K562 (cell line): ENCODE results near the gene NET1. TPM values are rescaled to one million over a fixed set of nuclear protein-coding genes. Genes with fewer than 3 reads are reported as not detected.
A peak's percentile ranks its signal among the peaks of the same experiment; 100 is the strongest.

Experiments used
- ATAC-seq: fragments of 200-7000 bp; cut with Tn5 transposase; 3 replicates; pipeline ENCODE4 v1.9.1; 2020; ENCODE audit warnings: moderate library complexity
- BruUV-seq: library from RNA; stranded (reverse); fragments of 400-500 nt; replicated peaks from 2 replicates; lab custom pipeline; 2021; lab: Mats Ljungman, UMichigan
- CTCF ChIA-PET: fragments of 300-600 bp; formaldehyde crosslinking; extraction: SDS; loops from one replicate; lab custom pipeline; 2021; ENCODE audit warnings: low intra/inter-chr PET ratio; lab: Yijun Ruan, JAX
- POLR2A ChIA-PET: fragments of 300-600, 350-650 bp; sonication (Branson Sonifier 250); formaldehyde crosslinking; extraction: SDS; loops from one replicate; lab custom pipeline; 2021; ENCODE audit warnings: antibody characterized with exemption, inconsistent platforms; lab: Yijun Ruan, JAX
- DNase-seq, 4 experiments: peaks; one replicate each; pipeline versions ENCODE4 v3.0.0 to v3.0.0-alpha.2; 2011 to 2018; ENCODE audit warnings: low spot score in 3 of 4, mixed read lengths in 3 of 4; ENCODE audit errors: extremely low read depth in 1 of 4
- FAIRE-seq: peaks from 2 replicates; lab custom pipeline; 2011; peaks lifted over from hg19 to GRCh38; lab: Jason Lieb, UNC
- H2AFZ ChIP-seq: 2 replicates; pipeline ENCODE4 v1.6.0; 2011; ENCODE audit warnings: low read depth, low read length, control low read depth, inconsistent platforms
- H3K27ac ChIP-seq: fragments of 200-600 bp; 3 replicates; pipeline ENCODE4 v1.8.0; 2011; ENCODE audit warnings: low read depth, mild to moderate bottlenecking, control low read depth, inconsistent platforms, low read length, moderate library complexity, mixed read lengths; ENCODE audit errors: extremely low read depth
- H3K27me3 ChIP-seq, 2 experiments: fragments of 300-600 bp in 1 of 2; 2 replicates in 1 of 2; 3 replicates in 1 of 2; pipeline versions ENCODE4 v1.6.0 to v1.8.0; 2011; ENCODE audit warnings: inconsistent platforms in 2 of 2, low read length in 2 of 2, mild to moderate bottlenecking in 1 of 2, mixed read lengths in 1 of 2, moderate library complexity in 1 of 2; ENCODE audit not compliant: control insufficient read depth in 2 of 2, insufficient read depth in 2 of 2
- H3K36me3 ChIP-seq: fragments of 300-600 bp; 3 replicates; pipeline ENCODE4 v1.8.0; 2011; ENCODE audit warnings: mild to moderate bottlenecking, low read length, inconsistent platforms; ENCODE audit not compliant: control insufficient read depth, insufficient read depth
- H3K4me1 ChIP-seq, 2 experiments: fragments of 200-600 bp in 1 of 2; replicated peaks in 1 of 2; 2 replicates in 1 of 2; 3 replicates in 1 of 2; pipeline versions ENCODE4 v1.5.1 to v1.8.0; 2011; ENCODE audit warnings: inconsistent platforms in 2 of 2, low read length in 2 of 2, mild to moderate bottlenecking in 1 of 2, mixed read lengths in 1 of 2, moderate library complexity in 1 of 2; ENCODE audit not compliant: control insufficient read depth in 2 of 2, insufficient read depth in 2 of 2
- H3K4me2 ChIP-seq: 2 replicates; pipeline ENCODE4 v1.6.1; 2011; ENCODE audit warnings: low read length, control low read depth, inconsistent platforms, mixed read lengths; ENCODE audit not compliant: insufficient read depth
- H3K4me3 ChIP-seq: fragments of 200-600 bp; sonication (generic), shearing (Covaris generic); 2 replicates; pipeline ENCODE4 v1.5.1; 2016; ENCODE audit warnings: control low read depth, inconsistent platforms
- H3K79me2 ChIP-seq: fragments of 200-600 bp; 3 replicates; pipeline ENCODE4 v1.8.0; 2011; ENCODE audit warnings: low read length, inconsistent platforms; ENCODE audit not compliant: control insufficient read depth, insufficient read depth
- H3K9ac ChIP-seq, 2 experiments: 2 replicates each; pipeline versions ENCODE4 v1.6.0 to v1.6.1; 2011; ENCODE audit warnings: low read depth in 2 of 2, low read length in 2 of 2, control low read depth in 1 of 2, inconsistent platforms in 1 of 2, mild to moderate bottlenecking in 1 of 2, mixed read lengths in 1 of 2; ENCODE audit not compliant: insufficient read depth in 1 of 2
- H3K9me1 ChIP-seq: one replicate; pipeline ENCODE4 v1.6.0; 2011; ENCODE audit warnings: inconsistent platforms, mild to moderate bottlenecking, low read length, moderate library complexity; ENCODE audit not compliant: control insufficient read depth, insufficient read depth
- H3K9me3 ChIP-seq: replicated peaks from 2 replicates; pipeline ENCODE4 v1.5.1; 2011; ENCODE audit warnings: low read depth, low read length, inconsistent platforms; ENCODE audit not compliant: control insufficient read depth, insufficient read depth
- H4K20me1 ChIP-seq: replicated peaks from 2 replicates; pipeline ENCODE4 v1.6.1; 2011; ENCODE audit warnings: low read length, inconsistent platforms, mixed read lengths; ENCODE audit not compliant: control insufficient read depth, insufficient read depth
- CEBPZ ChIP-seq: fragments of 150-350 bp; IDR thresholded peaks from 2 replicates; pipeline ENCODE4 v1.6.1; 2014; ENCODE audit warnings: low read depth, mild to moderate bottlenecking, low read length, borderline replicate concordance
- HDAC1 ChIP-seq, 2 experiments: fragments of 450-650 bp; IDR thresholded peaks; 2 replicates each; pipeline ENCODE4 v1.6.1; 2016 to 2017; ENCODE audit warnings: inconsistent platforms in 1 of 2, mild to moderate bottlenecking in 1 of 2, moderate library complexity in 1 of 2
- KLF13 ChIP-seq: fragments of 450-650 bp; IDR thresholded peaks from 2 replicates; pipeline ENCODE4 v1.6.1; 2016; ENCODE audit warnings: missing genetic modification characterization, low read depth, mild to moderate bottlenecking, missing compliant biosample characterization, moderate library complexity, borderline replicate concordance
- L3MBTL2 ChIP-seq: fragments of 450-650 bp; IDR thresholded peaks from 2 replicates; pipeline ENCODE4 v1.6.1; 2016; ENCODE audit warnings: mild to moderate bottlenecking, moderate library complexity
- NFE2L1 ChIP-seq: fragments of 450-650 bp; IDR thresholded peaks from 2 replicates; pipeline ENCODE4 v1.6.1; 2016; ENCODE audit warnings: missing genetic modification characterization, low read depth, mild to moderate bottlenecking, missing compliant biosample characterization, moderate library complexity, borderline replicate concordance
- POLR2AphosphoS5 ChIP-seq: IDR thresholded peaks from 2 replicates; pipeline ENCODE4 v1.6.1; 2011; ENCODE audit warnings: mild to moderate bottlenecking, low read depth, low read length, moderate library complexity; ENCODE audit not compliant: control insufficient read depth, insufficient read depth
- RUNX1 ChIP-seq: sonication (generic); IDR thresholded peaks from 2 replicates; pipeline ENCODE4 v1.6.1; 2016; ENCODE audit warnings: antibody characterized with exemption, low read depth
- ZEB2 ChIP-seq: fragments of 450-650 bp; IDR thresholded peaks from 2 replicates; pipeline ENCODE4 v1.6.1; 2016
- ZNF316 ChIP-seq: fragments of 450-650 bp; IDR thresholded peaks from 2 replicates; pipeline ENCODE4 v1.6.1; 2016
- ZNF507 ChIP-seq: conservative IDR thresholded peaks from 2 replicates; pipeline ENCODE4 v1.6.1; 2017; ENCODE audit warnings: missing genetic modification characterization, missing compliant biosample characterization
- ZZZ3 ChIP-seq: fragments of 450-650 bp; IDR thresholded peaks from 2 replicates; pipeline ENCODE4 v1.6.1; 2016; ENCODE audit warnings: antibody characterized with exemption, mild to moderate bottlenecking, moderate library complexity
- WGBS: fragments of 100-300 bp; shearing (Covaris generic); methylation state at CpG from one replicate; pipeline ENCODE4 v1.1.6; 2016; ENCODE audit warnings: low coverage, mixed read lengths; ENCODE audit not compliant: insufficient coverage; ENCODE audit errors: missing lambda C conversion rate; 5-methylcytosine and 5-hydroxymethylcytosine counted together
- in situ Hi-C: fragments of 300-500 bp; cut with MboI; formaldehyde crosslinking; loops from 4 replicates; pipeline ENCODE4 v1.15.0; 2018; ENCODE audit warnings: inconsistent platforms, mixed read lengths
- intact Hi-C: fragments of 100-400 bp; cut with micrococcal nuclease; formaldehyde crosslinking; loops from 2 replicates; pipeline ENCODE4 v1.14.2; 2022
- polyA plus RNA-seq, 8 experiments: library from polyadenylated mRNA; depleted of rRNA in 4 of 8; stranded (reverse) in 5 of 8; unstranded in 3 of 8; fragments of >200 nt; fragmentation: Nextera tagmentation in 2 of 8; fragmentation: Illumina TruSeq in 1 of 8; extraction: Ambion mirVana in 2 of 8; extraction: Trizol in 1 of 8; gene quantifications; 2 replicates each; pipeline versions ENCODE4 v1.2.1 to v1.2.3, GENCODE V29; 2011 to 2014; ENCODE audit warnings: inconsistent platforms in 1 of 8, missing spikeins in 1 of 8
- total RNA-seq, 7 experiments: library from RNA; depleted of rRNA in 6 of 7; stranded (reverse); fragments of >200 nt in 6 of 7; fragmentation: Illumina TruSeq in 2 of 7; extraction: Trizol in 2 of 7; gene quantifications; 2 replicates each; pipeline versions ENCODE4 v1.2.1 to v1.2.3, GENCODE V29; 2011 to 2021; ENCODE audit warnings: low replicate concordance in 1 of 7
- TF ChIP-seq, protein P1 (sequence below): sonication (generic); formaldehyde crosslinking; IDR thresholded peaks from 2 replicates; pipeline ENCODE4 v1.8.0; 2022; ENCODE audit warnings: mild to moderate bottlenecking, missing genetic modification reagents
- TF ChIP-seq, protein P2 (sequence below): IDR thresholded peaks from 2 replicates; pipeline ENCODE4 v1.6.1; 2011; ENCODE audit warnings: borderline replicate concordance, low read depth, mild to moderate bottlenecking, moderate library complexity, low read length; ENCODE audit not compliant: insufficient read depth, poor library complexity, severe bottlenecking

NET1 gene
- total and polyA plus RNA-seq, 9 of the 15 experiments (the other 6 are each of a cell fraction or from before 2014, with no cell fraction given) = 47.4 to 258 (median 106) TPM

- Histone ChIP-seq H3K9ac (peak within 1 kb of the TSS in 1 of 2 experiments; percentile 45; a peak in 1 of 4 replicates), H3K27ac (peak within 1 kb of the TSS; percentile 51), H3K27me3 (no peaks in the 10 kb centered on the region), H3K9me3 (no peaks in the 10 kb centered on the region), H4K20me1 (no peaks in the 10 kb centered on the region), H3K4me2 (peak within 1 kb of the TSS; percentile 51), H3K79me2 (no peaks in the 10 kb centered on the region), H3K4me3 (peak within 1 kb of the TSS; percentile 20; the same call in 1 of the 2 replicates), H3K4me1 (peaks cover 2 to 21% of the 10 kb centered on the region in 2 experiments; a peak in 3 of 5 replicates), H3K9me1 (no peaks in the 10 kb centered on the region), H2AFZ (peak within 1 kb of the TSS; percentile 87), H3K36me3 (no peaks in the 10 kb centered on the region; the same call in 2 of the 3 replicates)
- in situ Hi-C loops = no loop called here
- peak; percentile 88 for FAIRE-seq
- POLR2A ChIA-PET = interaction anchor here (1.0 to 1.2 kb wide), 2 partner anchors 13 to 537 kb away, joined by 3 to 4 read pairs; no protein-coding TSS in a partner anchor
- peak; percentile 21 to 82 (median 52) for DNase-seq
- ATAC-seq = peak; percentile 99
- 19% methylated on average over 8 of the region's 8 CpGs for WGBS
- intact Hi-C loops = no loop called here
- CTCF ChIA-PET = no interaction called here
- TSS peak; percentile 77 for BruUV-seq
- TF ChIP-seq, protein P1, sequence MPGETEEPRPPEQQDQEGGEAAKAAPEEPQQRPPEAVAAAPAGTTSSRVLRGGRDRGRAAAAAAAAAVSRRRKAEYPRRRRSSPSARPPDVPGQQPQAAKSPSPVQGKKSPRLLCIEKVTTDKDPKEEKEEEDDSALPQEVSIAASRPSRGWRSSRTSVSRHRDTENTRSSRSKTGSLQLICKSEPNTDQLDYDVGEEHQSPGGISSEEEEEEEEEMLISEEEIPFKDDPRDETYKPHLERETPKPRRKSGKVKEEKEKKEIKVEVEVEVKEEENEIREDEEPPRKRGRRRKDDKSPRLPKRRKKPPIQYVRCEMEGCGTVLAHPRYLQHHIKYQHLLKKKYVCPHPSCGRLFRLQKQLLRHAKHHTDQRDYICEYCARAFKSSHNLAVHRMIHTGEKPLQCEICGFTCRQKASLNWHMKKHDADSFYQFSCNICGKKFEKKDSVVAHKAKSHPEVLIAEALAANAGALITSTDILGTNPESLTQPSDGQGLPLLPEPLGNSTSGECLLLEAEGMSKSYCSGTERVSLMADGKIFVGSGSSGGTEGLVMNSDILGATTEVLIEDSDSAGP = peak; percentile 70; the same call in 1 of the 2 replicates
- no peak for TF ChIP-seq NFE2L1 (tag)
- TF ChIP-seq POLR2AphosphoS5 = peak; percentile 37; the same call in 1 of the 2 replicates
- no peak for TF ChIP-seq ZZZ3
- TF ChIP-seq ZNF316 = peak; percentile 55; the same call in 1 of the 2 replicates
- 0 out of 4 replicates have a peak, but pooled peaks of 1 of the 2 experiments have one; percentile 20 for TF ChIP-seq HDAC1 (IDR thresholded peaks at IDR 0.05)
- peak; percentile 57; the same call in 1 of the 2 replicates for TF ChIP-seq ZEB2
- TF ChIP-seq L3MBTL2 = peak; percentile 42; the same call in 1 of the 2 replicates
- TF ChIP-seq, protein P2, sequence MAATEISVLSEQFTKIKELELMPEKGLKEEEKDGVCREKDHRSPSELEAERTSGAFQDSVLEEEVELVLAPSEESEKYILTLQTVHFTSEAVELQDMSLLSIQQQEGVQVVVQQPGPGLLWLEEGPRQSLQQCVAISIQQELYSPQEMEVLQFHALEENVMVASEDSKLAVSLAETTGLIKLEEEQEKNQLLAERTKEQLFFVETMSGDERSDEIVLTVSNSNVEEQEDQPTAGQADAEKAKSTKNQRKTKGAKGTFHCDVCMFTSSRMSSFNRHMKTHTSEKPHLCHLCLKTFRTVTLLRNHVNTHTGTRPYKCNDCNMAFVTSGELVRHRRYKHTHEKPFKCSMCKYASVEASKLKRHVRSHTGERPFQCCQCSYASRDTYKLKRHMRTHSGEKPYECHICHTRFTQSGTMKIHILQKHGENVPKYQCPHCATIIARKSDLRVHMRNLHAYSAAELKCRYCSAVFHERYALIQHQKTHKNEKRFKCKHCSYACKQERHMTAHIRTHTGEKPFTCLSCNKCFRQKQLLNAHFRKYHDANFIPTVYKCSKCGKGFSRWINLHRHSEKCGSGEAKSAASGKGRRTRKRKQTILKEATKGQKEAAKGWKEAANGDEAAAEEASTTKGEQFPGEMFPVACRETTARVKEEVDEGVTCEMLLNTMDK = no peak
- TF ChIP-seq CEBPZ = no peak
- TF ChIP-seq ZNF507 (tag) = no peak
- TF ChIP-seq KLF13 (tag) = no peak
- TF ChIP-seq RUNX1 = no peak
These were observed 7.9 kb upstream of the NET1 start, which contains the start of gene TUBAL3 for GRCh38 chr10:5404208-5405041. Gene TUBAL3 (minus strand): TSS chr10:5404828. CDS start chr10:5404792, 36 bp downstream.
